Left lung (tissue), 10 donors: ENCODE data around the gene AGAP1. TPM values are rescaled to one million over a fixed set of nuclear protein-coding genes. Genes with fewer than 3 reads are reported as not detected.

Source experiments
- ATAC-seq: fragments of 200-7000 bp; cut with Tn5 transposase; one replicate; pipeline ENCODE4 v1.9.1; 2020; ENCODE audit warnings: moderate library complexity
- DNase-seq, 4 donors: peaks; one replicate each; pipeline ENCODE4 v3.0.0-alpha.2; 2013 to 2020
- H3K27ac ChIP-seq, 2 donors: fragments of 200-600 bp; sonication (generic) in 1 of 2; one replicate each; pipeline versions ENCODE4 v1.5.0 to v1.8.0; 2020 to 2021
- H3K27me3 ChIP-seq, 2 donors: fragments of 200-600 bp; sonication (generic) in 1 of 2; one replicate each; pipeline versions ENCODE4 v1.5.0 to v1.8.0; 2020 to 2021
- H3K36me3 ChIP-seq, 2 donors: fragments of 200-600 bp; sonication (generic) in 1 of 2; one replicate each; pipeline versions ENCODE4 v1.5.0 to v1.8.0; 2020 to 2021
- H3K4me1 ChIP-seq, 2 donors: fragments of 200-600 bp; one replicate each; pipeline ENCODE4 v1.8.0; 2021
- H3K4me3 ChIP-seq, 2 donors: fragments of 200-600 bp; sonication (generic) in 1 of 2; one replicate each; pipeline versions ENCODE4 v1.5.0 to v1.8.0; 2020 to 2021; ENCODE audit warnings: mild to moderate bottlenecking in 1 of 2
- H3K9me3 ChIP-seq, 2 donors: fragments of 200-600 bp; sonication (generic) in 1 of 2; one replicate each; pipeline versions ENCODE4 v1.5.0 to v1.8.0; 2020 to 2021
- intact Hi-C, 2 donors: fragments of 100-400 bp; cut with DNase I; formaldehyde crosslinking; loops; one replicate each; pipeline versions ENCODE4 v1.11.2 to v1.14.2; 2022
- polyA plus RNA-seq, 6 donors: library from polyadenylated mRNA; unstranded; fragments of 120-200 nt; gene quantifications; one replicate each; pipeline ENCODE4 v1.2.1, GENCODE V29; 2013; ENCODE audit not compliant: insufficient read length in 6 of 6
- total RNA-seq, 2 donors: library from RNA; stranded (reverse); fragmentation: NEBNext Ultra II Directional; extraction: Animal tissue kit (Norgen Biotek cat#: 25700); gene quantifications; one replicate each; pipeline ENCODE4 v1.2.1, GENCODE V29; 2021
- TF ChIP-seq, protein P1 (sequence below), 2 donors: fragments of 200-600 bp; sonication (generic) in 1 of 2; IDR thresholded peaks; one replicate each; pipeline versions ENCODE4 v1.5.0 to v1.8.0; 2021; ENCODE audit warnings: antibody characterized with exemption in 2 of 2
- donor health status: DM: no; HTN: yes; CAD: no.
- donor health status: DM: no; HTN: no; CAD: no.

The AGAP1 gene
- total and polyA plus RNA-seq, 8 donors, result 13.1 to 25.4 (median 22.4) TPM

DNA sequence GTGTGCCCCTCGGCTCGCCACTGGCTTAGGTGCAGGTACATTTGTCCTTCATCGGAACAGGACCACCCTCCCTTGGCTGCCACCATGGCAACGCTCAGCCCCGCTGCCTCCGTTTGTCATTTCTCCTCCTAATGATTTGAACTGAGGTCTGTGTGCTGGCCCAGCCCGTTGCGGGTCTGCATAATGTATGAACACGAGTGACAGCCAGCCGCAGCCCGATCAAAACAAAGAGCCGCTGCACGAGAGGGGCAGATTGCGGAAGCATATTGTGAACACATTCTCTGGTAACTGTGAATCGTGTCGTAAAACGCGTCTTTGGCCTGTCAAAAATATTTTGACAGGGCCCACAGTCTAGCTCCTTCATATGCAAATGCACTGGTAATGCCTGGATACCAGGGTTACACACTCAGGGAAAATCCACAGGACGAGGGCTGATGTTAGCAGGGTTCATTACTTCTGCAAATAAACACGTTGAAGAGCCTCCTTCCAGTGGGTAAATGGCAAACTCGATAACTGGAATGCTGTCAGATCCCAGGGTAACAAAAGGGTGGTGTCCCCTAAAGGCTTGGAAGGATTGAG, 137.0 kb downstream of the AGAP1 start:
- no peaks in the 10 kb centered on the region for H3K36me3 ChIP-seq
- intact Hi-C loops, result no loop called here
- DNase-seq (no peak), ATAC-seq (no peak)
- no peak overlapping the region for H3K4me3 ChIP-seq
- no peaks in the 10 kb centered on the region for H3K4me1 ChIP-seq
- H3K27ac ChIP-seq, result no peak overlapping the region
- H3K27me3 ChIP-seq, result no peaks in the 10 kb centered on the region
- no peaks in the 10 kb centered on the region for H3K9me3 ChIP-seq
- TF ChIP-seq, protein P1, sequence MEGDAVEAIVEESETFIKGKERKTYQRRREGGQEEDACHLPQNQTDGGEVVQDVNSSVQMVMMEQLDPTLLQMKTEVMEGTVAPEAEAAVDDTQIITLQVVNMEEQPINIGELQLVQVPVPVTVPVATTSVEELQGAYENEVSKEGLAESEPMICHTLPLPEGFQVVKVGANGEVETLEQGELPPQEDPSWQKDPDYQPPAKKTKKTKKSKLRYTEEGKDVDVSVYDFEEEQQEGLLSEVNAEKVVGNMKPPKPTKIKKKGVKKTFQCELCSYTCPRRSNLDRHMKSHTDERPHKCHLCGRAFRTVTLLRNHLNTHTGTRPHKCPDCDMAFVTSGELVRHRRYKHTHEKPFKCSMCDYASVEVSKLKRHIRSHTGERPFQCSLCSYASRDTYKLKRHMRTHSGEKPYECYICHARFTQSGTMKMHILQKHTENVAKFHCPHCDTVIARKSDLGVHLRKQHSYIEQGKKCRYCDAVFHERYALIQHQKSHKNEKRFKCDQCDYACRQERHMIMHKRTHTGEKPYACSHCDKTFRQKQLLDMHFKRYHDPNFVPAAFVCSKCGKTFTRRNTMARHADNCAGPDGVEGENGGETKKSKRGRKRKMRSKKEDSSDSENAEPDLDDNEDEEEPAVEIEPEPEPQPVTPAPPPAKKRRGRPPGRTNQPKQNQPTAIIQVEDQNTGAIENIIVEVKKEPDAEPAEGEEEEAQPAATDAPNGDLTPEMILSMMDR (IDR thresholded peaks at IDR 0.05), result no peak

DNA sequence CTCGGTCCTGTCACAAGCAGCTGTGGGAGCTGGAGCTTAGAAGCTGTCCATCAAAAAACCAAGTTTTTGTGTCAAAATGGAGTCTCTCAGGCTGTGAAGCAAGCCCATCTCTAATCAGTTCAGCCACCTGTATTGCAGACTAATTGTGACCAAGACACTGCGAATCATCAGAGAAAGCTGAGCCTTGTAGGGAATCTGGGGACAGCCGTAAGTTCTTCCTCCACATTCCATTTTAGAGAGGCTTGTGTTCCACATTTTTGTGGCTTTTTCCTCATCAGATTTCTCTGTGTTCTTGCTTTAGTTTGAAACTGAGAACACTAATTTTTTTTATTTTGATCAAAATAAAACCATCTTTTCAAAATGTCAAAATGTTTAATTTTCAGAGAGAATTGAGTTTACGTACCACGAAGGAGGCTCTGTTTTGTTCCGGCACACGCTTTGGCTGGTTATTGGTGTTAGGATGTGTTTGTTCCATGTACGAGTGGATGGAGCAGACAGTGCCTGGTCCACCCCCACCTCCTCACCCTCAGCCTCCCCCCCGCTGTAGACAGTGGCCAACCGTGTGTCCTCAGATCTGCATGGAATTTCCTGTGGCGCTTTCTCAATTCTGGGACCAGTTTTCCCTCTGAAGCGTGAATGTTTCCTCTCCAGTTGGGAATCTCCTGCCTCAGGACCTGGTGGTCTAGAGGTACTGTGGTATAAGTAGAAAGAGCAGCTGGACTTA, 140.8 kb downstream of the AGAP1 start:
- no peak overlapping the region for H3K4me3 ChIP-seq
- DNase-seq (no peak), ATAC-seq (no peak)
- no peaks in the 10 kb centered on the region for H3K9me3 ChIP-seq
- H3K4me1 ChIP-seq, result no peaks in the 10 kb centered on the region
- peak overlapping the region in 1 of 2 donors; percentile 7 for H3K27ac ChIP-seq
- no peaks in the 10 kb centered on the region for H3K27me3 ChIP-seq
- H3K36me3 ChIP-seq, result no peaks in the 10 kb centered on the region
- intact Hi-C loops, result no loop called here
- TF ChIP-seq, protein P1 (IDR thresholded peaks at IDR 0.05), result no peak

DNA sequence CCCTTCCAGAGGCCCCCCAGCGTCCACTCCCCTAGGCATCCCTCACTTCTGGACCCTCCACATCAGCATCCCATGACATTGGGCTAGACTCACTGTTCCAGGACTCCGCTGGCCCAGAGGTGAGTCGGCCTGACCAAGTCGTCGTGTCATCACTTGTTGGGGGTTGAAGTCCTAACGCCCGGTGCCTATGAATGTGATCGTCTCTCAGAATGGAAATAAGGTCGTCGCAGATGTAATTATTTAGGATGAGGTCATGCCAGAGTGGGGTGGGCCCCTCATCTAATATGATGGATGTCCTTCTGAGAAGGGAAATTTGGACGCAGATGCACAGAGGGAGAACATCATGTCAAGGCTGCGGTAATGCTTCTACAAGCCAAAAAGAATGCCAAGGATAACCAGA, 142.7 kb downstream of the AGAP1 start:
- ATAC-seq (no peak), DNase-seq (no peak)
- TF ChIP-seq, protein P1 (IDR thresholded peaks at IDR 0.05), result no peak
- H3K9me3 ChIP-seq, result no peaks in the 10 kb centered on the region
- no peaks in the 10 kb centered on the region for H3K36me3 ChIP-seq
- H3K4me3 ChIP-seq, result no peak overlapping the region
- H3K4me1 ChIP-seq, result peaks cover 15 to 16% of the 10 kb centered on the region in 2 donors
- no peak overlapping the region for H3K27ac ChIP-seq
- H3K27me3 ChIP-seq, result no peaks in the 10 kb centered on the region
- intact Hi-C loops, result no loop called here

DNA sequence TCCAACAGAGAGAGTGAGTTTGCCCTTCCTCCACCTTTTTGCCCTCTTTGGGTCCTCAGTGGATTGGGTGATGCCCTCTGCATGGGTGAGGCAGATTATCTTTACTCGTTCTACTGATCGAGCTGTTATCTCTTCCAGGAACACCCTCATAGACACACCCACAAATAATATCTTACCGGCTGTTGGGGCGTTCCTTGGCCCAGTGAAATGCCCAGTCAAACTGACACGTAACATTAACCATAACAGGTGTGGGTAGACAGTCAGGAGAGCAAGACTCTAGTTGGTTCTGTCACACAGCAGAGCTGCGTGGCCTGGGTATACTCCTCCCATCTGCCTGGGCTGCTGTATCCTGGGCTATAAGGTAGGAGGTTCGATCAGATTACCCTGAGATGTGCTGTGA, 144.1 kb downstream of the AGAP1 start:
- Histone ChIP-seq H3K9me3 (no peaks in the 10 kb centered on the region), H3K4me1 (peaks cover 19 to 24% of the 10 kb centered on the region in 2 donors), H3K27ac (no peak overlapping the region), H3K36me3 (no peaks in the 10 kb centered on the region), H3K4me3 (no peak overlapping the region), H3K27me3 (no peaks in the 10 kb centered on the region)
- ATAC-seq, result no peak
- TF ChIP-seq, protein P1 (IDR thresholded peaks at IDR 0.05), result no peak
- DNase-seq, result no peak
- intact Hi-C loops, result no loop called here

DNA sequence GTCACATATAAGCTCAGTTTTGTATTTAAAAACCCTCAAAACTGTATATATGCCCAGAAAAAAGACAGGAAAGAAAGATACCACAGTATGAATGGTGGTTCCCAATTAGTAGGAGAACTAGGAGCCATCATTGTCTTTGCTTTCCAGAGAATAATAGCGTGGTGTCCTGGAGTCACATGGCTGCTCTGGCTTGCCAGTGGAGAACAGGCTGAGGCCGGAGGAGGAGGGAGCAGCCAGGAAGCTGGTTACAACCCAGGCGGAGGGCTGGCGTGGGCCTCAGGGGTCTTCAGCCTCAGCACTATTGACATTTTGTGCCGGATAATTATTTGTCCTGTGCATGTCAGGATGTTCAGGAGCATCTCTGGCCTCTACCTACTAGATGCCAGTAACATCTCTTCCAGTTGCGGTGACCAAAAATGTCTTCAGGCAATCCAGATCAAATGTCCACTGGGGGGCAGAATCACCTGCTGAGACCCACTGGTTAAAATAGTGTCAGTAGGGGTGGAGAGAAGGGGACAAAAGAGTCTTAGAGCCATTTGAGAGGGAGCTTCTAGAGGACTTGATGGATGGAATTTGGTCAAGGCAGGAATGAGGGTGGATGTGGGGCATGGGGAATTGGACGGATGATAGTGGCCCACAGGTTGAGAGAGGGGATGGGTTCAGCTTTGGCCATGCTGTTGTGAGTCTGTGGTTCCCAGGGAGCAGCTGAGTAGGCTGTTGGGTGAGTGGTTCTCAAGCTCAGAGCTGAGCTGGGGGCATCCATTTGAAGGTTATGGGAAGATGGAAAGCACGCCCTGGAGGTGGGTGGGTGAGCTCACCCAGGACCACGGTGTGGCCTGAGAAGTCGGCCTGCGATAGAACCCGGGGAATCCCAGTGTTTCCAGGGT, 144.9 kb downstream of the AGAP1 start:
- H3K4me1 ChIP-seq, result peaks cover 19 to 24% of the 10 kb centered on the region in 2 donors
- no peaks in the 10 kb centered on the region for H3K9me3 ChIP-seq
- H3K27me3 ChIP-seq, result no peaks in the 10 kb centered on the region
- TF ChIP-seq, protein P1 (IDR thresholded peaks at IDR 0.05), result no peak
- ATAC-seq (no peak), DNase-seq (no peak)
- intact Hi-C loops, result no loop called here
- H3K36me3 ChIP-seq, result no peaks in the 10 kb centered on the region
- peak overlapping the region; percentile 33 to 81 for H3K27ac ChIP-seq
- H3K4me3 ChIP-seq, result no peak overlapping the region
